GM18517 (cell line): ENCODE data around the gene NTM.

Source experiments
- ATAC-seq: cut with Tn5 transposase; IDR thresholded peaks from one replicate; pipeline ENCODE4 v1.9.1; 2021; ENCODE audit warnings: mild to moderate bottlenecking, moderate library complexity; ENCODE audit not compliant: unreplicated experiment

Gene NTM

GRCh38 chr11:131458421-131458820 lies 88.0 kb downstream of the NTM start:
- ATAC-seq: no peak

- no peak for ATAC-seq
Measured at GRCh38 chr11:131460931-131461330, 90.5 kb downstream of the NTM start.

GRCh38 chr11:131462622-131463021 lies 92.2 kb downstream of the NTM start:
- ATAC-seq: no peak

GRCh38 chr11:131463162-131463561 lies 92.7 kb downstream of the NTM start:
- no peak for ATAC-seq

GRCh38 chr11:131463649-131464425 lies 93.4 kb downstream of the NTM start:
- ATAC-seq: no peak

GRCh38 chr11:131464461-131464860 lies 94.0 kb downstream of the NTM start:
- no peak for ATAC-seq

- no peak for ATAC-seq
Measured at GRCh38 chr11:131465039-131465438, 94.6 kb downstream of the NTM start.

GRCh38 chr11:131465746-131466145 lies 95.3 kb downstream of the NTM start:
- no peak for ATAC-seq

GRCh38 chr11:131467645-131468394 lies 97.4 kb downstream of the NTM start:
- ATAC-seq: no peak

GRCh38 chr11:131468565-131468964 lies 98.2 kb downstream of the NTM start:
- no peak for ATAC-seq

GRCh38 chr11:131470216-131470925 lies 100.0 kb downstream of the NTM start:
- ATAC-seq: no peak

- ATAC-seq: no peak
Measured at GRCh38 chr11:131471976-131472375, 101.6 kb downstream of the NTM start.

- ATAC-seq: no peak
Measured at GRCh38 chr11:131474947-131475346, 104.5 kb downstream of the NTM start.

- no peak for ATAC-seq
Measured at GRCh38 chr11:131476266-131476665, 105.9 kb downstream of the NTM start.

- ATAC-seq: no peak
Measured at GRCh38 chr11:131478341-131478740, 107.9 kb downstream of the NTM start.

- no peak for ATAC-seq
Measured at GRCh38 chr11:131481303-131481702, 110.9 kb downstream of the NTM start.

GRCh38 chr11:131481971-131482370 lies 111.6 kb downstream of the NTM start:
- no peak for ATAC-seq

GRCh38 chr11:131483453-131483852 lies 113.0 kb downstream of the NTM start:
- no peak for ATAC-seq

- no peak for ATAC-seq
Measured at GRCh38 chr11:131483877-131484276, 113.5 kb downstream of the NTM start.

GRCh38 chr11:131486100-131486499 lies 115.7 kb downstream of the NTM start:
- ATAC-seq: no peak

- no peak for ATAC-seq
Measured at GRCh38 chr11:131486937-131487635, 116.7 kb downstream of the NTM start.
